Loucy (cell line): Measurements from ENCODE around the gene FGD6.
A peak's percentile ranks its signal among the peaks of the same experiment; 100 is the strongest.

Experiments
- H2AFZ ChIP-seq: fragments of 200-600 bp; sonication (generic); 2 replicates; pipeline ENCODE4 v1.6.0; 2016; ENCODE audit warnings: antibody characterized with exemption, mild to moderate bottlenecking, low read length, moderate library complexity
- H3F3A ChIP-seq: fragments of 200-600 bp; 2 replicates; pipeline ENCODE4 v1.6.0; 2016; ENCODE audit warnings: antibody characterized with exemption, low read depth, mild to moderate bottlenecking
- H3K27me3 ChIP-seq: fragments of 200-600 bp; sonication (generic); 2 replicates; pipeline ENCODE4 v1.6.1; 2014; ENCODE audit warnings: low read length, mild to moderate bottlenecking; ENCODE audit not compliant: insufficient read depth, poor library complexity, severe bottlenecking
- H3K36me3 ChIP-seq: fragments of 200-600 bp; sonication (generic); 2 replicates; pipeline ENCODE4 v1.6.1; 2016; ENCODE audit warnings: low read length; ENCODE audit not compliant: insufficient read depth
- H3K4me1 ChIP-seq: fragments of 200-600 bp; sonication (generic); 2 replicates; pipeline ENCODE4 v1.5.1; 2014; ENCODE audit warnings: low read length, mild to moderate bottlenecking; ENCODE audit not compliant: insufficient read depth, poor library complexity, severe bottlenecking
- H3K4me2 ChIP-seq: fragments of 200-600 bp; sonication (generic); 2 replicates; pipeline ENCODE4 v1.6.0; 2014; ENCODE audit warnings: antibody characterized with exemption, low read length, low read depth, mild to moderate bottlenecking; ENCODE audit not compliant: poor library complexity, severe bottlenecking
- H3K4me3 ChIP-seq: fragments of 200-600 bp; sonication (generic); 2 replicates; pipeline ENCODE4 v1.5.1; 2014; ENCODE audit warnings: low read length, mild to moderate bottlenecking, mixed read lengths; ENCODE audit not compliant: poor library complexity, severe bottlenecking
- H3K79me2 ChIP-seq: fragments of 200-600 bp; sonication (generic); 2 replicates; pipeline ENCODE4 v1.6.1; 2014; ENCODE audit warnings: low read length; ENCODE audit not compliant: insufficient read depth
- H3K9ac ChIP-seq: fragments of 200-600 bp; sonication (generic); 2 replicates; pipeline ENCODE4 v1.6.0; 2014; ENCODE audit warnings: mild to moderate bottlenecking, low read depth, low read length, moderate library complexity; ENCODE audit not compliant: poor library complexity, severe bottlenecking
- H3K9me2 ChIP-seq: fragments of 200-600 bp; sonication (generic); replicated peaks from 2 replicates; pipeline ENCODE4 v1.6.1; 2016; ENCODE audit warnings: low read depth, low read length, mixed read lengths
- H3K9me3 ChIP-seq: fragments of 200-600 bp; sonication (generic); 2 replicates; pipeline ENCODE4 v1.6.1; 2014; ENCODE audit warnings: mild to moderate bottlenecking, antibody characterized with exemption, low read length, low read depth; ENCODE audit not compliant: insufficient read depth
- H4K20me1 ChIP-seq: fragments of 200-600 bp; sonication (generic); 2 replicates; pipeline ENCODE4 v1.6.0; 2014; ENCODE audit warnings: antibody characterized with exemption, low read length, mild to moderate bottlenecking; ENCODE audit not compliant: insufficient read depth, poor library complexity, severe bottlenecking
- CTCF ChIP-seq: fragments of 200-600 bp; sonication (generic); conservative IDR thresholded peaks from 2 replicates; pipeline ENCODE4 v1.5.1; 2014; ENCODE audit warnings: mild to moderate bottlenecking, antibody characterized with exemption, low read length
- EZH2phosphoT487 ChIP-seq: fragments of 200-600 bp; IDR thresholded peaks from 2 replicates; pipeline ENCODE4 v1.6.1; 2018; ENCODE audit warnings: antibody characterized with exemption, mild to moderate bottlenecking, moderate library complexity, borderline replicate concordance

The FGD6 gene

GRCh38 chr12:95220726-95221125 lies 3.5 kb upstream of the FGD6 start:
- H3K36me3 ChIP-seq, result peaks cover 7% of the 10 kb centered on the region; the same call in 1 of the 2 replicates
- H3K4me2 ChIP-seq, result peak overlapping the region; percentile 91
- no peak for TF ChIP-seq EZH2phosphoT487
- TF ChIP-seq CTCF, result no peak

GRCh38 chr12:95220190-95220589 lies 2.9 kb upstream of the FGD6 start:
- no peak overlapping the region for H2AFZ ChIP-seq
- H3K9me2 ChIP-seq, result no peaks in the 10 kb centered on the region
- no peaks in the 10 kb centered on the region for H3K9me3 ChIP-seq
- peak overlapping the region; percentile 92 for H3K4me3 ChIP-seq
- H3K4me1 ChIP-seq, result peaks cover 41% of the 10 kb centered on the region
- TF ChIP-seq EZH2phosphoT487 (no peak), CTCF (no peak)
- no peaks in the 10 kb centered on the region for H3K27me3 ChIP-seq
- peak overlapping the region; percentile 14 for H3K9ac ChIP-seq
- peaks cover 80% of the 10 kb centered on the region for H3K79me2 ChIP-seq
- no peaks in the 10 kb centered on the region for H3F3A ChIP-seq
- peaks cover 68% of the 10 kb centered on the region for H4K20me1 ChIP-seq
- H3K4me2 ChIP-seq, result peak overlapping the region; percentile 91
- peaks cover 7% of the 10 kb centered on the region; the same call in 1 of the 2 replicates for H3K36me3 ChIP-seq

More at GRCh38 chr12:95220726-95221125, 3.5 kb upstream of the FGD6 start:
- H3F3A ChIP-seq, result no peaks in the 10 kb centered on the region
- peaks cover 35% of the 10 kb centered on the region for H3K4me1 ChIP-seq
- no peaks in the 10 kb centered on the region for H3K9me2 ChIP-seq
- H3K4me3 ChIP-seq, result peak overlapping the region; percentile 92
- H3K79me2 ChIP-seq, result peaks cover 86% of the 10 kb centered on the region
- peaks cover 72% of the 10 kb centered on the region for H4K20me1 ChIP-seq
- no peak overlapping the region for H2AFZ ChIP-seq
- H3K27me3 ChIP-seq, result no peaks in the 10 kb centered on the region
- peak overlapping the region; percentile 14 for H3K9ac ChIP-seq
- no peaks in the 10 kb centered on the region for H3K9me3 ChIP-seq

- H3F3A ChIP-seq, result no peaks in the 10 kb centered on the region
- H3K9ac ChIP-seq, result peak overlapping the region; percentile 86
- peaks cover 48% of the 10 kb centered on the region for H3K4me1 ChIP-seq
- H3K4me3 ChIP-seq, result peak overlapping the region; percentile 92
- H3K9me3 ChIP-seq, result no peaks in the 10 kb centered on the region
- H3K36me3 ChIP-seq, result no peaks in the 10 kb centered on the region
- TF ChIP-seq EZH2phosphoT487 (no peak), CTCF (no peak)
- H4K20me1 ChIP-seq, result peaks cover 51% of the 10 kb centered on the region
- H3K27me3 ChIP-seq, result no peaks in the 10 kb centered on the region
- H3K4me2 ChIP-seq, result peak overlapping the region; percentile 91
- H2AFZ ChIP-seq, result peak overlapping the region; percentile 85
- no peaks in the 10 kb centered on the region for H3K9me2 ChIP-seq
- peaks cover 68% of the 10 kb centered on the region for H3K79me2 ChIP-seq
These were observed 1.2 kb upstream of the FGD6 start for GRCh38 chr12:95218150-95219133.
